Upper lobe of left lung (tissue), 4 donors: ENCODE data around the gene SAAL1.

Experiments
- POLR2A ChIP-seq, 4 donors: fragments of 450-650 bp; IDR thresholded peaks; one replicate each; pipeline ENCODE4 v1.5.1; 2016 to 2017; ENCODE audit warnings: antibody characterized with exemption in 4 of 4, mild to moderate bottlenecking in 2 of 4
- TF ChIP-seq, protein P1 (sequence below), 6 experiments: fragments of 450-650 bp in 4 of 6; fragments of 200-600 bp in 2 of 6; sonication (generic) in 2 of 6; IDR thresholded peaks; one replicate each; pipeline ENCODE4 v1.5.1; 2016 to 2019; ENCODE audit warnings: antibody characterized with exemption in 6 of 6

DNA sequence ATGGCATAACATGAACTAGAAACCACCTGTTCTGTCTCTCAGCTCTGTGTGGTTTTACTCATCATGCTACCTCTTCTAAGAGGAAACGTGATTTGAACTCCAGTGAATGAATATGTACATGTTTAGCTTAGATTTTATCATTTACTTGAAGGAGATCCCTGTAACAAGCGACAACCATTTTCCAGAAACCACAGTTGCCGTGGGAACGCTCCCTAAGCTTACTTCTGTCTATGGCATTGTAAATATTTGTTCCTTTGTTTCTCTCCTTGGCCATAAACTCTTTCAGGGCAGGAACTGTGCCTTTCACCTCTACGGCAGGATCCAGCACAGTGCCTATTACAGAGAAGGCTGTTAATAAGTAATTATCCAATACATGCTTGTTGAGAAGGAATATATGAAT lies 42.8 kb downstream of the SAAL1 start:
- TF ChIP-seq POLR2A (IDR thresholded peaks at IDR 0.05), result no peak
- TF ChIP-seq, protein P1, sequence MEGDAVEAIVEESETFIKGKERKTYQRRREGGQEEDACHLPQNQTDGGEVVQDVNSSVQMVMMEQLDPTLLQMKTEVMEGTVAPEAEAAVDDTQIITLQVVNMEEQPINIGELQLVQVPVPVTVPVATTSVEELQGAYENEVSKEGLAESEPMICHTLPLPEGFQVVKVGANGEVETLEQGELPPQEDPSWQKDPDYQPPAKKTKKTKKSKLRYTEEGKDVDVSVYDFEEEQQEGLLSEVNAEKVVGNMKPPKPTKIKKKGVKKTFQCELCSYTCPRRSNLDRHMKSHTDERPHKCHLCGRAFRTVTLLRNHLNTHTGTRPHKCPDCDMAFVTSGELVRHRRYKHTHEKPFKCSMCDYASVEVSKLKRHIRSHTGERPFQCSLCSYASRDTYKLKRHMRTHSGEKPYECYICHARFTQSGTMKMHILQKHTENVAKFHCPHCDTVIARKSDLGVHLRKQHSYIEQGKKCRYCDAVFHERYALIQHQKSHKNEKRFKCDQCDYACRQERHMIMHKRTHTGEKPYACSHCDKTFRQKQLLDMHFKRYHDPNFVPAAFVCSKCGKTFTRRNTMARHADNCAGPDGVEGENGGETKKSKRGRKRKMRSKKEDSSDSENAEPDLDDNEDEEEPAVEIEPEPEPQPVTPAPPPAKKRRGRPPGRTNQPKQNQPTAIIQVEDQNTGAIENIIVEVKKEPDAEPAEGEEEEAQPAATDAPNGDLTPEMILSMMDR (IDR thresholded peaks at IDR 0.05), result no peak
